HFF-Myc (cell line): ENCODE data around the gene SPCS2.

Experiments used
- DNase-seq: peaks from one replicate; pipeline ENCODE4 v3.0.0-alpha.2; 2011; ENCODE audit warnings: low read depth; ENCODE audit errors: extremely low read depth
- H3K4me3 ChIP-seq: replicated peaks from 2 replicates; pipeline ENCODE4 v1.5.1; 2011; ENCODE audit warnings: low read depth, mild to moderate bottlenecking, control low read depth, low read length
- CTCF ChIP-seq: IDR thresholded peaks from 2 replicates; pipeline ENCODE4 v1.5.1; 2012; ENCODE audit warnings: mild to moderate bottlenecking, low read depth, low read length, control low read depth; ENCODE audit errors: missing control alignments

SPCS2 gene

GRCh38 chr11:74942073-74942759 is 6.8 kb upstream of the SPCS2 start:
- no peak overlapping the region for H3K4me3 ChIP-seq
- no peak for DNase-seq
- no peak for TF ChIP-seq CTCF

GRCh38 chr11:74948546-74948897 is 544 bp upstream of the SPCS2 start:
- TF ChIP-seq CTCF = no peak
- peak overlapping the region; percentile 65 for H3K4me3 ChIP-seq
- DNase-seq = no peak

GRCh38 chr11:74949753-74950137 is 679 bp downstream of the SPCS2 start:
- peak overlapping the region; percentile 65 for H3K4me3 ChIP-seq
- no peak for TF ChIP-seq CTCF
- DNase-seq = no peak

GRCh38 chr11:74950374-74950969 is 1.4 kb downstream of the SPCS2 start:
- peak overlapping the region; percentile 65 for H3K4me3 ChIP-seq
- DNase-seq = no peak
- no peak for TF ChIP-seq CTCF

- H3K4me3 ChIP-seq = no peak overlapping the region
These were observed 2.2 kb downstream of the SPCS2 start for GRCh38 chr11:74951226-74951625.

GRCh38 chr11:74952752-74953151 is 3.7 kb downstream of the SPCS2 start:
- no peak for TF ChIP-seq CTCF
- H3K4me3 ChIP-seq = no peak overlapping the region
- no peak for DNase-seq

More at GRCh38 chr11:74951226-74951625, 2.2 kb downstream of the SPCS2 start:
- no peak for DNase-seq
- no peak for TF ChIP-seq CTCF
